Neural cell (in vitro differentiated cells): Measurements from ENCODE around the gene C22orf23.

Experiments used
- CTCF ChIP-seq: fragments of 450-650 bp; IDR thresholded peaks from 2 replicates; pipeline ENCODE4 v1.5.1; 2014; ENCODE audit warnings: antibody characterized with exemption, mild to moderate bottlenecking, moderate library complexity; ENCODE audit not compliant: poor library complexity, severe bottlenecking
- EP300 ChIP-seq: fragments of 450-650 bp; conservative IDR thresholded peaks from 2 replicates; pipeline ENCODE4 v1.6.1; 2014; ENCODE audit warnings: antibody characterized with exemption, mild to moderate bottlenecking, moderate library complexity; ENCODE audit not compliant: poor library complexity, severe bottlenecking
- POLR2AphosphoS5 ChIP-seq: IDR thresholded peaks from 2 replicates; pipeline ENCODE4 v1.6.1; 2012
- RAD21 ChIP-seq: fragments of 450-650 bp; conservative IDR thresholded peaks from 2 replicates; pipeline ENCODE4 v1.6.1; 2014; ENCODE audit warnings: antibody characterized with exemption, mild to moderate bottlenecking, moderate library complexity
- SMC3 ChIP-seq: fragments of 450-650 bp; conservative IDR thresholded peaks from 2 replicates; pipeline ENCODE4 v1.6.1; 2014; ENCODE audit warnings: antibody characterized with exemption, mild to moderate bottlenecking, moderate library complexity; ENCODE audit not compliant: poor library complexity
- TAF1 ChIP-seq: IDR thresholded peaks from 2 replicates; pipeline ENCODE4 v1.6.1; 2012; ENCODE audit warnings: low read depth

- no peak for TF ChIP-seq CTCF
- no peak for TF ChIP-seq EP300
- TF ChIP-seq SMC3, result no peak
- no peak for TF ChIP-seq RAD21
- no peak for TF ChIP-seq TAF1
- TF ChIP-seq POLR2AphosphoS5, result no peak
Observed at GRCh38 chr22:37943825-37944198, 9.6 kb downstream of the C22orf23 start.
